ENCODE measurements around the gene ATXN2. TPM values are rescaled to one million over a fixed set of nuclear protein-coding genes. Genes with fewer than 3 reads are reported as not detected.

Gene ATXN2
- total RNA-seq, 1 donor from 2014 or later, result 66.8 TPM

DNA sequence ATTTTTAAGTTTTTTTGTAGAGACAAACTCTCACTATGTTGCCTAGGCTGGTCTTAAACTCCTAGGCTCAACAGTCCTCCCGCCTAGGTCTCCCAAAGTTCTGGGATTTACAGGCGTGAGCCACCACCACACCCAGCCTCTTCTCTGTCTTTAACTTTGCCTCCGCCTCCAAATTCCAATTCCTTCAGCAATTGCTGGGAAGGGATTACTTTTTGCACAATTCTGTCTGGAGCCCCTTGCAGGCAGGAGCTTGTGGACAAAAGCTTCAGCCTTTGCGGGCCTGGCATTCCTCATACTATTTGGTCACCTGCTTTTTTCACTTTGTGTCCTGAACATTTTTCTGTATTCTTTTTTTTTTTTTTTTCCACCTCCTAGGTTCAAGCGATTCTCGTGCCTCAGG, 167.3 kb downstream of the ATXN2 start:
- Mint-ChIP-seq H3K4me1 (ENCODE audit: low read depth) (peaks cover 50% of the 10 kb centered on the region), H3K27ac (ENCODE audit: unreplicated experiment) (peak overlapping the region; percentile 57), H3K27me3 (ENCODE audit: low read depth) (no peaks in the 10 kb centered on the region), H3K4me3 (ENCODE audit: unreplicated experiment) (no peak overlapping the region), H3K9me3 (ENCODE audit: low read depth) (no peaks in the 10 kb centered on the region), H3K36me3 (ENCODE audit: low read depth) (no peaks in the 10 kb centered on the region)
- no peak for DNase-seq (ENCODE audit: low spot score)
- TF ChIP-seq, protein P1, sequence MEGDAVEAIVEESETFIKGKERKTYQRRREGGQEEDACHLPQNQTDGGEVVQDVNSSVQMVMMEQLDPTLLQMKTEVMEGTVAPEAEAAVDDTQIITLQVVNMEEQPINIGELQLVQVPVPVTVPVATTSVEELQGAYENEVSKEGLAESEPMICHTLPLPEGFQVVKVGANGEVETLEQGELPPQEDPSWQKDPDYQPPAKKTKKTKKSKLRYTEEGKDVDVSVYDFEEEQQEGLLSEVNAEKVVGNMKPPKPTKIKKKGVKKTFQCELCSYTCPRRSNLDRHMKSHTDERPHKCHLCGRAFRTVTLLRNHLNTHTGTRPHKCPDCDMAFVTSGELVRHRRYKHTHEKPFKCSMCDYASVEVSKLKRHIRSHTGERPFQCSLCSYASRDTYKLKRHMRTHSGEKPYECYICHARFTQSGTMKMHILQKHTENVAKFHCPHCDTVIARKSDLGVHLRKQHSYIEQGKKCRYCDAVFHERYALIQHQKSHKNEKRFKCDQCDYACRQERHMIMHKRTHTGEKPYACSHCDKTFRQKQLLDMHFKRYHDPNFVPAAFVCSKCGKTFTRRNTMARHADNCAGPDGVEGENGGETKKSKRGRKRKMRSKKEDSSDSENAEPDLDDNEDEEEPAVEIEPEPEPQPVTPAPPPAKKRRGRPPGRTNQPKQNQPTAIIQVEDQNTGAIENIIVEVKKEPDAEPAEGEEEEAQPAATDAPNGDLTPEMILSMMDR (IDR thresholded peaks at IDR 0.05), result no peak

DNA sequence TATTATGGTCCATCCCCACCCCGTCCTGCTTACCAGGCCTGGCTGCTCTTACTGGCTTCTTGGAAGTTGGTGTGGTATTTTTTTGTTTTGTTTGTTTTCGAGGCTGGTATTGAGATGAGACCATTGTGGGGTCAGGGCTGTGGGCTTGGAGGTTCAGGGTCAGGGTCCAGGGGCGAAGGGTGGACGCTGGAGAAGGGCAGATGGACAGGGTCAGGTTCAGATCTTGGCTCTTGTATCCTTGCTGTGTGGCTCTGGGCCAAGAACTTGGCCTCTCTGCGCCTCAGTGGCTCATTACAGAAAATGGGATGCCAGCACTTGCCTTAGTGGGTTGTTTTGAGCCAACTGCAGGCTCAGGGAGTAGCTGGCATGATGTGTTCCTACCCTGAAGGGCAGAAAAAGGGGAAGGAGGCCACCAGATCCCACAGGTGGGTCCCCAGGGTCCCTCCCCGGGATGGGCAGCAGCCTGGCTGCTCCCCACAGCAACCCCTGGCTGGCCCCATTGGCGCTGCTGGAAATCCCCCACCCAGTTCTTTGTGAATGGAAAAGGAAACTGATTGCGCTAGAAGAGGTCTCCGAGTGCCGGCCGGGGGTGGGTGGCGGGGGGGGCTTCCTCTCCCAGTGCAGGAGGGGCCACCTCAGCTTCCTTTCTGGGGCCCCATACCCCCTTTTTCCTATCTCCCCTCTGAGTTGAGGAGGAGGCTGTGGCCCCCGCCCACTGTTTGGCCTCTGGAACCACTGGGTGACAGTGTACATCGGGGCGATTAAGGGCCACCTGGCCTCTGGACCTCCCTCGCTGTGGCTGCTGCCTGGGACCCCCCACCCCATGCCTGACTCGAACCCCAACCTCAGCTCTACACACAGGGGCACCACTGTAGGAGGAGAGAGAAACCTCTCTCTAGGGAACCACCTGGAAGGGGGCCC, 168.4 kb downstream of the ATXN2 start:
- DNase-seq (ENCODE audit: low spot score), result no peak
- Mint-ChIP-seq H3K4me3 (ENCODE audit: unreplicated experiment) (no peak overlapping the region), H3K36me3 (ENCODE audit: low read depth) (no peaks in the 10 kb centered on the region), H3K9me3 (ENCODE audit: low read depth) (no peaks in the 10 kb centered on the region), H3K27me3 (ENCODE audit: low read depth) (no peaks in the 10 kb centered on the region), H3K4me1 (ENCODE audit: low read depth) (peaks cover 48% of the 10 kb centered on the region), H3K27ac (ENCODE audit: unreplicated experiment) (peak overlapping the region; percentile 15)
- TF ChIP-seq, protein P1 (IDR thresholded peaks at IDR 0.05), result no peak

DNA sequence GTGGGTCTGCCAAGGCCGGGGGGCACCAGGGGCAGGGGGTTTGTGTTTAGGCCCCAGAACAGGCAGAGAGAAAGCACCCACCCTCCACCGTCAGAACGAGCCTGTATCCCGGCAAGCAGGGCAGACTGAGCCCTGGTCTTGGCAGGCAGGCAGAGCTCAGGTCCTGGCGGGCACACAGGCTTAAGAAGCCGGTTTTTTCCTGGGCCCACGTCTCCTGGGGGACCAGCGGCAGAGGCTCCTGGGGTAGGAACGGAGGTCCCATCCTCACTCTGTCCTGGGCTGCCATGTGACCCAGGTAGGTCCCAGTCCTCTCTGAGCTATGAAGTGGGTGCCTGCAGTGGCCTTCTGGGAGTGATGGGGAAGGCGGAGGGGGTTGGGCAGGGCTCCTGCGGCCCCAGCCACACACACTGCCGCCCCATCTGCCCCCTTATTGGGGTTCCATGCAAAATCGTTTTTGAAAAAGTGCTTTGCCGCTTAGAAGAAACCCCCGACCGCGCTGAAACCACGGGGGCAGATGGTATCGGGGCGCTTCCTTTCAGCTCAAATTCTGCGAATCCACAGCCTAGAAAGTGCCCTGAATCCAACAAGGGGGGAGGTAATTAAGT, 169.2 kb downstream of the ATXN2 start:
- Mint-ChIP-seq H3K4me3 (ENCODE audit: unreplicated experiment) (no peak overlapping the region), H3K4me1 (ENCODE audit: low read depth) (peaks cover 48% of the 10 kb centered on the region), H3K27ac (ENCODE audit: unreplicated experiment) (peak overlapping the region; percentile 15), H3K36me3 (ENCODE audit: low read depth) (no peaks in the 10 kb centered on the region), H3K27me3 (ENCODE audit: low read depth) (no peaks in the 10 kb centered on the region), H3K9me3 (ENCODE audit: low read depth) (no peaks in the 10 kb centered on the region)
- no peak for DNase-seq (ENCODE audit: low spot score)
- TF ChIP-seq, protein P1 (IDR thresholded peaks at IDR 0.05), result no peak

DNA sequence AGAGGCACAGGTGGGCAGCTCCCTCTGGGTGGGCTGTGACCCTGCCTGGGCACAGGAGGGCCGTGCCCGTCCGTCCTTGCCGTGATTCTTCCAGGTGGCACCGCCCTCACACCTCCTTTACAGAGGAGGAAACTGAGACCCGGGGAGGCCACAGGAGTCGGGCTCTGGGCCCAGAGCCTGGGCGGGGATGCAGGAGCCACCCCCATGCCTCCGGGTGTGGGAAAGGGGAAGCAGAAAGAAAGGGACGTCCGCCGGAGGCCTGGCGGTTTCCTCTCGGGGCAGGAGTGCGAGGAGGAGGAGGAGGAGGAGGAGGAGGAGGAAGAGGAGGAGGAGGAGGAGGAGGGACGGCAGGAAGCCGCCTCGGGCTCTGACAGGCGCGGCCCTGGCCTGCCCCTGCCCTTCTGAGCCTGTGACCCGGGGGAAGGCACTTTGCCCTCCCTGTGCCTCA, 170.4 kb downstream of the ATXN2 start:
- H3K4me3 Mint-ChIP-seq (ENCODE audit: unreplicated experiment), result no peak overlapping the region
- TF ChIP-seq, protein P1 (IDR thresholded peaks at IDR 0.05), result no peak
- H3K9me3 Mint-ChIP-seq (ENCODE audit: low read depth), result no peaks in the 10 kb centered on the region
- H3K27ac Mint-ChIP-seq (ENCODE audit: unreplicated experiment), result no peak overlapping the region
- H3K27me3 Mint-ChIP-seq (ENCODE audit: low read depth), result no peaks in the 10 kb centered on the region
- DNase-seq (ENCODE audit: low spot score), result no peak
- H3K4me1 Mint-ChIP-seq (ENCODE audit: low read depth), result peaks cover 46% of the 10 kb centered on the region
- H3K36me3 Mint-ChIP-seq (ENCODE audit: low read depth), result no peaks in the 10 kb centered on the region

DNA sequence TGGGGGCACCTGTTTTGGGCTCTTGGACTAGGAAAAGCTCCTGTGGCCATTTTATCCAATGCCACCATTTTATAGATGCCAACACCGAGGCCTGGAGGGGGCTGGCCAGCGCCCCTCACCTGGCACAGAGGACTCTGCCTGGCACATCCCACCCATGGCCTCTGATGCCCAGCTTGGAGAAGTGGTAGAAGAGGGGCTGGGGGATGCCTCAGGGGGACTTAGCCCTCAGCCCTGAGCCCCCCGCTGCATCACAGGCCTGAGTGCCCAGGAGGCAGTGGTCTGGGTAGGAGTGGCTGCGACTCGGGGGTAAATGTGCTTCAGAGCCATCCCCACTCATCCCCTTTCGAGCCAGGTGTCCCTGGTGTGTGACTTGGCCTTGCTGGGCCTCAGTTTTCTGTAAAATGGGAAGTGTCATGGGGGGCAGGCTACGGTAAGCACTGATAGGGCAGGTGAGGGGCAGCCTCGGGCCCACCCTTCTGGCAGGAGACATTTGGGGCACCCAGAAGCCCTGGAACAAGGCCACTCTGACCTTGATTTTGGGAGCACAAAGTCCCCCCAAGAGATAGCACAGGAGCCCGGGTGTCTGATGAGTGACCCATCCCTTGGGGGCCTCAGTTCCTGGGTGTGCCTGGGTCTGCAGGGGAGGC, 170.9 kb downstream of the ATXN2 start:
- TF ChIP-seq, protein P1 (IDR thresholded peaks at IDR 0.05), result no peak
- H3K9me3 Mint-ChIP-seq (ENCODE audit: low read depth), result no peaks in the 10 kb centered on the region
- no peaks in the 10 kb centered on the region for H3K36me3 Mint-ChIP-seq (ENCODE audit: low read depth)
- H3K4me1 Mint-ChIP-seq (ENCODE audit: low read depth), result peaks cover 46% of the 10 kb centered on the region
- DNase-seq (ENCODE audit: low spot score), result no peak
- H3K27ac Mint-ChIP-seq (ENCODE audit: unreplicated experiment), result no peak overlapping the region
- no peaks in the 10 kb centered on the region for H3K27me3 Mint-ChIP-seq (ENCODE audit: low read depth)
- no peak overlapping the region for H3K4me3 Mint-ChIP-seq (ENCODE audit: unreplicated experiment)

All from chondrocyte (in vitro differentiated cells).